Heart right ventricle (tissue), 16 donors: ENCODE results near the gene DOCK4. TPM values are rescaled to one million over a fixed set of nuclear protein-coding genes. Genes with fewer than 3 reads are reported as not detected.
A peak's percentile ranks its signal among the peaks of the same experiment; 100 is the strongest.

Experiments used
- ATAC-seq, 8 donors: fragments of 200-7000 bp; cut with Tn5 transposase; one replicate each; pipeline ENCODE4 v1.9.1; 2020; ENCODE audit warnings: mild to moderate bottlenecking in 8 of 8, moderate library complexity in 8 of 8, moderate number of reproducible peaks in 1 of 8
- DNase-seq, 2 donors: peaks; one replicate each; pipeline ENCODE4 v3.0.0-alpha.2; 2020
- H3K27ac ChIP-seq, 10 donors: fragments of 200-600 bp; sonication (generic) in 2 of 10; one replicate each; pipeline versions ENCODE4 v1.5.0 to v1.8.0; 2020 to 2022; ENCODE audit warnings: mild to moderate bottlenecking in 3 of 10
- H3K27me3 ChIP-seq, 7 donors: fragments of 200-600 bp; one replicate each; pipeline ENCODE4 v1.8.0; 2021 to 2022; ENCODE audit warnings: mild to moderate bottlenecking in 2 of 7
- H3K36me3 ChIP-seq, 9 donors: fragments of 200-600 bp; sonication (generic) in 1 of 9; one replicate each; pipeline versions ENCODE4 v1.5.0 to v1.8.0; 2020 to 2022; ENCODE audit warnings: mild to moderate bottlenecking in 2 of 9
- H3K4me1 ChIP-seq, 9 donors: fragments of 200-600 bp; sonication (generic) in 1 of 9; one replicate each; pipeline versions ENCODE4 v1.5.0 to v1.8.0; 2020 to 2022; ENCODE audit warnings: mild to moderate bottlenecking in 4 of 9
- H3K4me3 ChIP-seq, 10 donors: fragments of 200-600 bp; sonication (generic) in 2 of 10; one replicate each; pipeline versions ENCODE4 v1.5.0 to v1.8.0; 2020 to 2022; ENCODE audit warnings: mild to moderate bottlenecking in 7 of 10, moderate library complexity in 2 of 10
- H3K9me3 ChIP-seq, 11 donors: fragments of 200-600 bp in 10 of 11; sonication (generic) in 2 of 11; one replicate each; pipeline versions ENCODE4 v1.5.0 to v1.8.0; 2013 to 2022; ENCODE audit warnings: mild to moderate bottlenecking in 2 of 11, control low read depth in 1 of 11, moderate library complexity in 1 of 11
- CTCF ChIP-seq, 9 donors: fragments of 200-600 bp; sonication (generic) in 2 of 9; IDR thresholded peaks; one replicate each; pipeline versions ENCODE4 v1.5.0 to v1.8.0; 2021 to 2022; ENCODE audit warnings: antibody characterized with exemption in 9 of 9, mild to moderate bottlenecking in 5 of 9, moderate library complexity in 1 of 9
- WGBS, 2 donors: extraction: QIAGEN DNeasy Blood & Tissue Kit; methylation state at CpG; one replicate each; pipeline ENCODE4 v1.1.7; 2013; ENCODE audit warnings: inconsistent platforms in 1 of 2; 5-methylcytosine and 5-hydroxymethylcytosine counted together
- intact Hi-C, 10 donors: fragments of 100-400 bp; cut with DNase I; formaldehyde crosslinking; loops; one replicate each; pipeline versions ENCODE4 v1.11.1 to v1.14.2; 2022
- polyA plus RNA-seq, 2 donors: library from polyadenylated mRNA; stranded (reverse); fragments of 200-250 nt; gene quantifications; one replicate each; pipeline ENCODE4 v1.2.3, GENCODE V29; 2013
- total RNA-seq, 10 donors: library from RNA; stranded (reverse); fragmentation: NEBNext Ultra II Directional in 3 of 10; extraction: Animal tissue kit (Norgen Biotek cat#: 25700) in 3 of 10; gene quantifications; one replicate each; pipeline versions ENCODE4 v1.2.1 to v1.2.4, GENCODE V29; 2021 to 2023
- donor health status: Arrhythmogenic right ventricular cardiomyopathy.
- donor health status: ischemic (EF 13 %, LVEDD 7.1; RV severe dilation, severe dysfunction).
- donor health status: healthy with polysubstance abuse.
- donor health status: DM: no; HTN: yes; CAD: no.
- donor health status: DM: no; HTN: no; CAD: no.
- donor health status: ischemic (EF 25% LVEDD 6.9; RV normal size, moderate dysfunction).
- donor health status: ischemic (EF 25% LVEDD 5.7; RV mildly dilated, moderate dysfunction).
- donor health status: healthy.
- donor health status: DM: yes; HTN: yes; CAD: no.
- donor health status: Ischemic cardiomyopathy.
- donor health status: ischemic (EF 35%, LVEDD 5.7; RV mildly dilated, moderate dysfunction).
- donor health status: nonischemic (EF 11% LVEDD 7.7; RV severe dilation, severe dysfunction).
- donor health status: DM: yes; HTN: yes; CAD: no.
- donor health status: PGD.
- donor health status: ischemic (EF 29% LVEDD 5.4; RV normal size, mild dysfunction).
- donor health status: nonischemic (EF 23%, LVEDD 6.1; RV moderate dilation, normal function).

The DOCK4 gene
- total and polyA plus RNA-seq, 12 donors = 2.6 to 26.8 (median 14.7) TPM

DNA sequence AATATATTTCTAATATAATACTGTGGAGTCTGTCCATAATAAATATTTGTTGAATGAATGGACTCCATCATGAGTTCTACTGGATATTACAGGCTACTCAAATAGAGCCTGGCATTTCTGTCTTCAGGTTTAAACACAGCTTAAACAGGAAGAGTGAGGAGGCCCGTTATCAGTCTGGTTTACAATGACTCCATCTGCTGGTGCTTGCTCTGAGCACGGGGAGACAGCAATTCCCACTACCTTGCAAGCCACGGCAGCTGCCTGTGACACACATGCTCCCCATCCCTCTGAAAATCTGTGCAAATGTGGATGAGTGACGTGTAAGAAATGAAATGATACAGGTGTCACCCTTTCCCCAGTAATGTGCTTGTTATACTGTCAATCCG is 350.4 kb downstream of the DOCK4 start:
- H3K36me3 ChIP-seq = peaks cover 0 to 23% (median 5%) of the 10 kb centered on the region in 9 donors
- DNase-seq (no peak), ATAC-seq (peak in 6 of 8 donors; percentile 28 to 64 (median 60))
- no peak overlapping the region for H3K27ac ChIP-seq
- intact Hi-C loops = loop anchor here in 8 of 10 donors (5.0 to 10.0 kb wide), 5 partner anchors 89 to 559 kb away; no protein-coding TSS in a partner anchor
- peaks cover 0 to 9% (median 0%) of the 10 kb centered on the region in 9 donors for H3K4me1 ChIP-seq
- peak in 1 of 9 donors; percentile 16 for TF ChIP-seq CTCF (IDR thresholded peaks at IDR 0.05)
- 58 to 62% methylated on average over 5 of the region's 5 CpGs for WGBS, 2 donors
- no peak overlapping the region for H3K4me3 ChIP-seq
- H3K27me3 ChIP-seq = no peaks in the 10 kb centered on the region
- H3K9me3 ChIP-seq = no peaks in the 10 kb centered on the region

GRCh38 chr7:111855161-111855841 is 350.9 kb downstream of the DOCK4 start:
- peak in 7 of 8 donors; percentile 38 to 79 (median 67) for ATAC-seq
- peak in 8 of 9 donors; percentile 17 to 58 (median 46) for TF ChIP-seq CTCF (IDR thresholded peaks at IDR 0.05)
- peak in 1 of 2 donors; percentile 21 for DNase-seq
- H3K4me1 ChIP-seq = peaks cover 0 to 9% (median 0%) of the 10 kb centered on the region in 9 donors
- peaks cover 0 to 18% (median 5%) of the 10 kb centered on the region in 9 donors for H3K36me3 ChIP-seq
- intact Hi-C loops = loop anchor here in 8 of 10 donors (5.0 to 10.0 kb wide), 5 partner anchors 88 to 560 kb away; no protein-coding TSS in a partner anchor
- no peak overlapping the region for H3K4me3 ChIP-seq
- H3K27ac ChIP-seq = no peak overlapping the region
- 64 to 71% methylated on average over 4 of the region's 4 CpGs for WGBS, 2 donors
- H3K27me3 ChIP-seq = no peaks in the 10 kb centered on the region
- H3K9me3 ChIP-seq = no peaks in the 10 kb centered on the region

GRCh38 chr7:111853201-111853990 is 352.8 kb downstream of the DOCK4 start:
- Histone ChIP-seq H3K27me3 (no peaks in the 10 kb centered on the region), H3K9me3 (no peaks in the 10 kb centered on the region), H3K4me3 (no peak overlapping the region), H3K27ac (no peak overlapping the region), H3K4me1 (peaks cover 0 to 9% (median 0%) of the 10 kb centered on the region in 9 donors), H3K36me3 (peaks cover 0 to 12% (median 0%) of the 10 kb centered on the region in 9 donors)
- intact Hi-C loops = loop anchor here in 5 of 10 donors (5.0 to 10.0 kb wide), 3 partner anchors 81 to 561 kb away; no protein-coding TSS in a partner anchor
- WGBS, 2 donors = 94 to 95% methylated on average over 10 of the region's 10 CpGs
- DNase-seq (no peak), ATAC-seq (no peak)
- TF ChIP-seq CTCF (IDR thresholded peaks at IDR 0.05) = no peak

DNA sequence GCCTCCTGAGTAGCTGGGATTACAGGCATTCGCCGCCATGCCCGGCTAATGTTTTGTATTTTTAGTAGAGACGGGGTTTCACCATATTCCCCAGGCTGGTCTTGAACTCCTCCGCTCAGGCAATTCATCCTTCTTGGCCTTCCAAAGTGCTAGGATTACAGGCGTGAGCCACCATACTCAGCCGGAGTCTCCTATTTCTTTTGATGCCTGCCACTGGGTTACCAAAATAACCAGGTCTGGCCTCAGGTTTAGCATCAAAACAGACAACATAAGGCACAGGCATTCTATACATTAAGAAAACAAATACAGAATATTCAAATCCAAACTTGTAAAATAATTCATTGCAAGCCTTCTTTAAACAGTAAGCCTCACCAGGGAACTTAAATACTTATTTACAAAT is 354.1 kb downstream of the DOCK4 start:
- 93 to 94% methylated on average over 7 of the region's 7 CpGs for WGBS, 2 donors
- Histone ChIP-seq H3K4me3 (no peak overlapping the region), H3K9me3 (no peaks in the 10 kb centered on the region), H3K36me3 (peaks cover 0 to 21% (median 0%) of the 10 kb centered on the region in 9 donors), H3K4me1 (peaks cover 0 to 9% (median 0%) of the 10 kb centered on the region in 9 donors), H3K27ac (no peak overlapping the region), H3K27me3 (no peaks in the 10 kb centered on the region)
- ATAC-seq (no peak), DNase-seq (no peak)
- intact Hi-C loops = loop anchor here in 5 of 10 donors (5.0 to 10.0 kb wide), 3 partner anchors 80 to 563 kb away; no protein-coding TSS in a partner anchor
- TF ChIP-seq CTCF (IDR thresholded peaks at IDR 0.05) = no peak
